ENCODE results near the gene ERN1. TPM values are rescaled to one million over a fixed set of nuclear protein-coding genes. Genes with fewer than 3 reads are reported as not detected.
A peak's percentile ranks its signal among the peaks of the same experiment; 100 is the strongest.

ERN1 gene
- total RNA-seq, 2 experiments from 2014 or later, result 13.0 to 17.9 TPM

GRCh38 chr17:64106918-64107317 is 23.0 kb downstream of the ERN1 start:
- H3K4me1 Mint-ChIP-seq (ENCODE audit: low read depth), result peaks cover 49% of the 10 kb centered on the region
- H3K36me3 Mint-ChIP-seq (ENCODE audit: low read depth), result peaks cover 8% of the 10 kb centered on the region
- H3K27ac Mint-ChIP-seq, result peak overlapping the region; percentile 66
- DNase-seq (no peak), ATAC-seq (no peak)
- no peaks in the 10 kb centered on the region for H3K9me3 Mint-ChIP-seq (ENCODE audit: insufficient read depth)
- ChIA-PET CTCF (interaction anchor here (0.7 to 1.2 kb wide), 3 partner anchors 15 to 27 kb away, joined by 3 to 7 read pairs (median 4); no protein-coding TSS in a partner anchor), POLR2A (interaction anchor here (0.6 to 1.4 kb wide), 3 partner anchors 23 to 408 kb away, joined by 3 to 4 read pairs (median 3); partner anchors contain the start of gene ERN1)
- H3K27me3 Mint-ChIP-seq (ENCODE audit: low read depth), result no peaks in the 10 kb centered on the region
- no peak overlapping the region for H3K4me3 Mint-ChIP-seq

- DNase-seq (no peak), ATAC-seq (no peak)
- ChIA-PET CTCF (interaction anchor here (0.6 to 2.5 kb wide), 7 partner anchors 9 to 78 kb away, joined by 3 to 11 read pairs (median 3); no protein-coding TSS in a partner anchor), POLR2A (no interaction called here)
- Mint-ChIP-seq H3K27ac (no peak overlapping the region), H3K4me1 (ENCODE audit: low read depth) (peaks cover 53% of the 10 kb centered on the region), H3K9me3 (ENCODE audit: insufficient read depth) (no peaks in the 10 kb centered on the region), H3K4me3 (no peak overlapping the region), H3K36me3 (ENCODE audit: low read depth) (peaks cover 8% of the 10 kb centered on the region), H3K27me3 (ENCODE audit: low read depth) (no peaks in the 10 kb centered on the region)
Observed at GRCh38 chr17:64103391-64104364, 26.3 kb downstream of the ERN1 start.

DNA sequence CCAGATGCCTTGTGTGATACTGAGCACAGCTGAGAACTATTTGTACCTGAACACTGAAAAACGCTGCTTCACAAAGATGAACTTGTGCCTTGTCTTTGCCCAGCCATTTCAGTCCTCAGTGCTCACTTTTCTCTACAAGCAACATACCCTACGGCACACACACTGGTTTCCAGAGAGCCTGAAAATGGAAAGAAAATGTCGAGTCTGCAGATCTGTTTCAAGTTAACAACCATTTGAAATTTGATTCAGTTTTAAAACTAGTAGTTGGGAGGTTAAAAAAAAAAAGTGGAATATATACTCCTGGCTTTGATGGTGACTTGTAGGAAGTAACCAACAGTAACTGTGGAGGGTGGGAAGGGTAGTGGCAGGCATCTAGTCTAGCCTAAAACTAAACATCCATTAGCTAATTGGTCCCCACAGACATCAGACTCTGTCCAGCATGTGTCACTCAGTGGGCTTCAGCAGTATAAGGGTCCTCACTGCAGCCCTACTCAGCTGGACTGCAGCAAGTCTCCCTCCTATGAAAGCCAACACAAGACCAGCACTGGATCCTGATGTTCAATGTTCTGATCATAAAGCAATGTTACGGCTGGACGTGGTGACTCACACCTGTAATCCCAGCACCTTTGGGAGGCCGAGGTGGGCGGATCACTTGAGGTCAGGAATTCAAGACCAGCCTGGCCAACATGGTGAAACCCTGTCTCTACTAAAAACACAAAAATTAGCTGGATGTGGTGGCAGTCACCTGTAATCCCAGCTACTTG is 27.1 kb downstream of the ERN1 start:
- no peak overlapping the region for H3K4me3 Mint-ChIP-seq
- H3K36me3 Mint-ChIP-seq (ENCODE audit: low read depth), result peaks cover 8% of the 10 kb centered on the region
- CTCF ChIA-PET, result interaction anchor here (0.6 to 2.5 kb wide), 8 partner anchors 10 to 339 kb away, joined by 3 to 11 read pairs (median 3); no protein-coding TSS in a partner anchor
- H3K9me3 Mint-ChIP-seq (ENCODE audit: insufficient read depth), result no peaks in the 10 kb centered on the region
- no peak for ATAC-seq
- POLR2A ChIA-PET, result interaction anchor here (0.7 kb wide), 1 partner anchor 31 kb away, joined by 3 read pairs; no protein-coding TSS in a partner anchor
- DNase-seq, result no peak
- no peaks in the 10 kb centered on the region for H3K27me3 Mint-ChIP-seq (ENCODE audit: low read depth)
- H3K4me1 Mint-ChIP-seq (ENCODE audit: low read depth), result peaks cover 47% of the 10 kb centered on the region
- no peak overlapping the region for H3K27ac Mint-ChIP-seq

DNA sequence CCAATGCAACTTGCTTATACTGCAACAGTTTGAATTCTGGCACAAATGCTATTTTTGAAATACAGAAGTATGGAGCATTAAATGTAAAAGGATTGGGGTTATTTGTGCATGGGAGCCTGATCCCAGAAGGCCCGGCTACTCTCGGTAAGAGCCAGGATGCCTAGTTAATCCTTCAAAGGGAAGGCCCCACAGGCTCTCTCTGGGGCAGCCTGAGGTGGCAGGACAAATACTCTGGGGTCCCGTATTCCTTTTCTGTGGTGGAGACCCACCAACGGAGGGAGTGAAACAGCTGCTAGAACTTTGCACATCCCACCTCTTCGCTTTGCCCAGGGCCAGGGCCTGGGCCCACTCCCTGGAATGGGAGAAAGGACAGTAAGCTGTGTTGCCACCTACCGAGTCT is 30.4 kb downstream of the ERN1 start:
- no peak overlapping the region for H3K27ac Mint-ChIP-seq
- H3K36me3 Mint-ChIP-seq (ENCODE audit: low read depth), result peaks cover 26% of the 10 kb centered on the region
- ChIA-PET CTCF (interaction anchor here (1.2 to 1.3 kb wide), 2 partner anchors 29 to 34 kb away, joined by 3 to 5 read pairs; no protein-coding TSS in a partner anchor), POLR2A (no interaction called here)
- no peaks in the 10 kb centered on the region for H3K9me3 Mint-ChIP-seq (ENCODE audit: insufficient read depth)
- no peaks in the 10 kb centered on the region for H3K27me3 Mint-ChIP-seq (ENCODE audit: low read depth)
- ATAC-seq (no peak), DNase-seq (no peak)
- no peak overlapping the region for H3K4me3 Mint-ChIP-seq
- peaks cover 38% of the 10 kb centered on the region for H3K4me1 Mint-ChIP-seq (ENCODE audit: low read depth)

DNA sequence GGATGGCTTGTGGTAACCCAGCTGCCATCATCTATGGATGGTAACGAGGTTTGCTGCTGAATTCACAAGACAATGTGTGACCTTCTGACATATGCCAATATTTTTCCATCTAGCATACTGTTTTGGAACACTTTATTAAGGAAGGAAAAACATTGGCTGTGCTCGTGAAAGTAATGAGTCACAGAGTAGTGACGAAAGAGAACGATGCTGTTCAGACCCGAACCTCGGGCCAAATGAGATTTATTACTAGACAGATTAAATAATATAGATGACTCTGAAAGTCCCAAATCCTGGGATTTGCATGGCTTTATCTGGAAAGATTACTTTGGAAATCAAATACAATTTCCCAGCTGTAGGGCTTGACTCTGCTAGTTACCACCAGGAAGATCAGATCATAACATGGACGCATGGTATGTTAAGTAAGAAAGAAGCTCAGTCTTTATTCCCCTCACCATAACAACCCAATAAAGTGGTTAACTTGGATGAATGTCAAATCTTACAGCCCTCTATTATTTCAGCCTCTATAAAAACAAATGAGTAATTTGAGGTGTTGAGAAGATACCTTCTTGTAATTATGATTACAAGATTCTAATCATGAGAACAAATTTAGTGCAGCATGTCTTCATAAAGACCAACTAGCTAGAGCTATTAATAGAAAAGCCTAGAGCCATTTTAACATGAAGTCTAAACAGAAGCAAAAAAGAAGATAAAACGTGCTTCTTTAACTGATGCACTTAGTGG is 32.6 kb downstream of the ERN1 start:
- Mint-ChIP-seq H3K36me3 (ENCODE audit: low read depth) (peaks cover 26% of the 10 kb centered on the region), H3K4me3 (no peak overlapping the region), H3K27ac (no peak overlapping the region), H3K9me3 (ENCODE audit: insufficient read depth) (no peaks in the 10 kb centered on the region), H3K27me3 (ENCODE audit: low read depth) (no peaks in the 10 kb centered on the region), H3K4me1 (ENCODE audit: low read depth) (peaks cover 29% of the 10 kb centered on the region)
- CTCF ChIA-PET, result interaction anchor here (1.2 to 2.5 kb wide), 5 partner anchors 9 to 151 kb away, joined by 3 to 6 read pairs (median 4); no protein-coding TSS in a partner anchor
- DNase-seq (no peak), ATAC-seq (no peak)
- POLR2A ChIA-PET, result no interaction called here

DNA sequence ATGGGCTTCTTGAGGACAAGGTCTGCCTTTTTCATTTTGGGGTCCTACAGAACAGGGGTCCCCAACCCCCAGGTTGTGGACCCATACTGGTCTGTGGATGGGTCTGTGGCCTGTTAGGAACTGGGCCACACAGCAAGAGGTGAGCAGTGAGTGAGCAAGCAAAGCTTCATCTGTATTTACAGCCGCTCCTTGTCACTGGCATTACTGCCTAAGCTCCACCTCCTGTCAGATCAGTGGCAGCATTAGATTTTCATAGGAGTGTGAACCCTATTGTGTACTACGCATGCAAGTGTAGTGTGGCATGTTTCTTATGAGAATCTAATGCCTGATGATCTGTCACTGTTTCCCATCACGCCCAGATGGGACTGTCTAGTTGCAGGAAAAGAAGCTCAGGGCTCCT is 33.9 kb downstream of the ERN1 start:
- DNase-seq, result no peak
- no peaks in the 10 kb centered on the region for H3K27me3 Mint-ChIP-seq (ENCODE audit: low read depth)
- H3K27ac Mint-ChIP-seq, result no peak overlapping the region
- POLR2A ChIA-PET, result no interaction called here
- peaks cover 35% of the 10 kb centered on the region for H3K4me1 Mint-ChIP-seq (ENCODE audit: low read depth)
- CTCF ChIA-PET, result interaction anchor here (1.4 to 2.5 kb wide), 3 partner anchors 13 to 38 kb away, joined by 3 to 6 read pairs (median 5); no protein-coding TSS in a partner anchor
- H3K36me3 Mint-ChIP-seq (ENCODE audit: low read depth), result peaks cover 27% of the 10 kb centered on the region
- ATAC-seq, result no peak
- no peak overlapping the region for H3K4me3 Mint-ChIP-seq
- H3K9me3 Mint-ChIP-seq (ENCODE audit: insufficient read depth), result no peaks in the 10 kb centered on the region

DNA sequence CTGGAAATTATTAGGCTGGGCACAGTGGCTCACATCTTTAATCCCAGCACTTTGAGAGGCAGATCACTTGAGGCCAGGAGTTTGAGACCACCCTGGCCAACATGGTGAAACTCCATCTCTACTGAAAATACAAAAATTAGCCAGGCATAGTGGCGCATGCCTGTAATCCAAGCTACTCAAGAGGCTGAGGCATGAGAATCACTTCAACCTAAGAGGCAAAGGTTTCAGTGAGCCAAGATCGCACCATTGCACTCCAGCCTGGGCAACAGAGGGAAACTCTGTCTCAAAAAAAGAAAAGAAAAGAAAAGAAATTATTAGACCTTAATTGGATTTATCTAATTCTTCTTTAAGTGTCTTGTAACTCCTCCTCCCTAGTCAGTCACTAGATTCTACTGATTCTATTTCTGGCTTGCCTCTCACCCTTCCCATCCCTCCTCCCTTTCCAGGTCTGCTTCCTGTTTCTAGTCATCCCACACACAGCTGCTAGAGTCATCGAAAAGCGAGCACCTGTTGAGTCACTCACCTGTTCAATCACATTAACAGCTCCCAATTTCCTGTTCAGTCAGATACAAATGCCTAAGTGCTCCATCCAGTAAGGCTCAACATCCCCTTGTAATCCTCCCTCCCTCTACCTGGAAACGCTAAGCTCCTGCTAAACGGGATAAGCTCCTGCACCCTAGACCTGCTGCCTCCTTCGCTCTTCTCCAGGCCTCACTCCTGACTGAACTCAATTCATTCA is 34.6 kb downstream of the ERN1 start:
- Mint-ChIP-seq H3K4me1 (ENCODE audit: low read depth) (peaks cover 42% of the 10 kb centered on the region), H3K27ac (no peak overlapping the region)

GRCh38 chr17:64094412-64094811 is 35.5 kb downstream of the ERN1 start:
- Mint-ChIP-seq H3K9me3 (ENCODE audit: insufficient read depth) (no peaks in the 10 kb centered on the region), H3K27ac (no peak overlapping the region), H3K4me3 (no peak overlapping the region), H3K4me1 (ENCODE audit: low read depth) (peaks cover 43% of the 10 kb centered on the region), H3K27me3 (ENCODE audit: low read depth) (no peaks in the 10 kb centered on the region), H3K36me3 (ENCODE audit: low read depth) (peaks cover 27% of the 10 kb centered on the region)
- DNase-seq, result no peak
- ChIA-PET CTCF (interaction anchor here (1.2 to 1.3 kb wide), 2 partner anchors 21 to 39 kb away, joined by 3 to 6 read pairs; no protein-coding TSS in a partner anchor), POLR2A (no interaction called here)
- no peak for ATAC-seq

More for the DNA sequence above, 34.6 kb downstream of the ERN1 start:
- Mint-ChIP-seq H3K27me3 (ENCODE audit: low read depth) (no peaks in the 10 kb centered on the region), H3K4me3 (no peak overlapping the region), H3K36me3 (ENCODE audit: low read depth) (peaks cover 27% of the 10 kb centered on the region), H3K9me3 (ENCODE audit: insufficient read depth) (no peaks in the 10 kb centered on the region)
- POLR2A ChIA-PET, result no interaction called here
- DNase-seq (no peak), ATAC-seq (no peak)
- CTCF ChIA-PET, result interaction anchor here (1.2 to 1.5 kb wide), 4 partner anchors 20 to 38 kb away, joined by 3 to 6 read pairs (median 4); no protein-coding TSS in a partner anchor

DNA sequence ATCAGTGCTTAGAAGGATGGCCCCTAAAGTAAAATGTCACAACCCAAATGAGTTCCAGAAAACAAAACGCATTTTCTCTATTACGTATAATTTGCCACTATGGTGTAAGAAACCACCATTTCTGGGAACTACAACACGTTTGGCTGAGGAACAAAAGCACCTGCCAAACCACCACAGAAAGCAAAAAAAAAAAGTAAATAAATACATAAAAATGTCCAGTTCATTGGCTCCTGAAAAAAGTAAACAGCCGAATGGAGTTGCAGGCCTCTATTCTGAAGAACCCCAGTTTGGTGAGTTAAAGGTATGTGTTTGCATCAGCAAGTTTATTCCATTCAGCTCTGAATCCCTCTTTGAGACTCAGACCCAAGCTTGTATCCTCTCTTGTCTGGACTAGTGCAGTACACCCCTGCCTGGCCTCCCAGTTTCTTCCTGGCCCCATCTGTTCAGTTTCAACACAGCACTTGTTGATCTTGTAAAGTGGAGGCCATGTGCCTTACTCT is 36.9 kb downstream of the ERN1 start:
- no peak overlapping the region for H3K4me3 Mint-ChIP-seq
- H3K4me1 Mint-ChIP-seq (ENCODE audit: low read depth), result peaks cover 47% of the 10 kb centered on the region
- no peaks in the 10 kb centered on the region for H3K27me3 Mint-ChIP-seq (ENCODE audit: low read depth)
- POLR2A ChIA-PET, result interaction anchor here (0.6 to 2.0 kb wide), 3 partner anchors 32 to 52 kb away, joined by 4 to 7 read pairs (median 6); partner anchors contain the start of gene ERN1
- H3K27ac Mint-ChIP-seq, result no peak overlapping the region
- CTCF ChIA-PET, result interaction anchor here (0.6 to 1.6 kb wide), 9 partner anchors 11 to 67 kb away, joined by 3 to 6 read pairs (median 4); no protein-coding TSS in a partner anchor
- peaks cover 27% of the 10 kb centered on the region for H3K36me3 Mint-ChIP-seq (ENCODE audit: low read depth)
- DNase-seq (no peak), ATAC-seq (no peak)
- H3K9me3 Mint-ChIP-seq (ENCODE audit: insufficient read depth), result no peaks in the 10 kb centered on the region

GRCh38 chr17:64092113-64092512 is 37.8 kb downstream of the ERN1 start:
- CTCF ChIA-PET, result interaction anchor here (0.8 to 1.6 kb wide), 7 partner anchors 14 to 66 kb away, joined by 3 to 6 read pairs (median 4); no protein-coding TSS in a partner anchor
- no peak for DNase-seq
- POLR2A ChIA-PET, result interaction anchor here (2.0 kb wide), 1 partner anchor 38 kb away, joined by 6 read pairs; the partner anchor contains the start of gene ERN1
- ATAC-seq, result no peak
- peaks cover 55% of the 10 kb centered on the region for H3K4me1 Mint-ChIP-seq (ENCODE audit: low read depth)
- H3K9me3 Mint-ChIP-seq (ENCODE audit: insufficient read depth), result no peaks in the 10 kb centered on the region
- H3K36me3 Mint-ChIP-seq (ENCODE audit: low read depth), result peaks cover 25% of the 10 kb centered on the region
- no peak overlapping the region for H3K27ac Mint-ChIP-seq
- no peaks in the 10 kb centered on the region for H3K27me3 Mint-ChIP-seq (ENCODE audit: low read depth)
- H3K4me3 Mint-ChIP-seq, result no peak overlapping the region

Measured in activated CD8-positive, alpha-beta T cell treated with anti-CD3 and anti-CD28 coated beads, Interleukin-2, amount 10 ng/mL, durations not matched to agents 7 days and 5 days (primary cell).